Endothelial cell of umbilical vein (primary cell): Measurements from ENCODE around the gene IPO5. TPM values are rescaled to one million over a fixed set of nuclear protein-coding genes. Genes with fewer than 3 reads are reported as not detected.

Source experiments
- BruUV-seq: library from RNA; stranded (reverse); fragments of 400-500 nt; replicated peaks from 2 replicates; lab custom pipeline; 2021; lab: Mats Ljungman, UMichigan
- CTCF ChIA-PET: fragments of 300-600, 350-600 bp; sonication (Branson Sonifier 250); formaldehyde crosslinking; loops from one replicate; lab custom pipeline; 2021; ENCODE audit warnings: antibody characterized with exemption, inconsistent platforms; lab: Charles Lee
- POLR2A ChIA-PET: fragments of 300-600, 350-600 bp; sonication (Branson Sonifier 250); formaldehyde crosslinking; loops from one replicate; lab custom pipeline; 2021; ENCODE audit warnings: antibody characterized with exemption, inconsistent platforms; lab: Charles Lee
- DNase-seq: peaks from one replicate; pipeline ENCODE4 v3.0.0-alpha.2; 2011; ENCODE audit warnings: low read depth, low spot score
- FAIRE-seq: peaks from 2 replicates; lab custom pipeline; 2011; peaks lifted over from hg19 to GRCh38; lab: Jason Lieb, UNC
- H2AFZ ChIP-seq: 2 replicates; pipeline ENCODE4 v1.6.0; 2012; ENCODE audit warnings: low read depth, low read length, control low read depth, inconsistent platforms
- H3K27ac ChIP-seq: 2 replicates; pipeline ENCODE4 v1.5.1; 2011; ENCODE audit warnings: low read depth, mild to moderate bottlenecking, control low read depth, low read length, moderate library complexity; ENCODE audit not compliant: insufficient read depth
- H3K27me3 ChIP-seq, 2 experiments: 2 replicates each; pipeline versions ENCODE4 v1.6.0 to v1.6.1; 2011; ENCODE audit warnings: low read length in 2 of 2, mixed read lengths in 1 of 2; ENCODE audit not compliant: control insufficient read depth in 2 of 2, insufficient read depth in 2 of 2
- H3K36me3 ChIP-seq, 2 experiments: 2 replicates in 1 of 2; 3 replicates in 1 of 2; pipeline ENCODE4 v1.5.1; 2011; ENCODE audit warnings: low read length in 2 of 2, mild to moderate bottlenecking in 1 of 2, moderate library complexity in 1 of 2; ENCODE audit not compliant: control insufficient read depth in 2 of 2, insufficient read depth in 2 of 2; ENCODE audit errors: extremely low read depth in 1 of 2
- H3K4me1 ChIP-seq: 3 replicates; pipeline ENCODE4 v1.5.1; 2011; ENCODE audit warnings: mild to moderate bottlenecking, low read length; ENCODE audit not compliant: control insufficient read depth, insufficient read depth; ENCODE audit errors: extremely low read depth
- H3K4me2 ChIP-seq: 2 replicates; pipeline ENCODE4 v1.6.1; 2011; ENCODE audit warnings: low read length, control low read depth, mixed read lengths; ENCODE audit not compliant: insufficient read depth
- H3K4me3 ChIP-seq, 3 experiments: fragments of 200-600 bp in 1 of 3; sonication (generic), shearing (Covaris generic) in 1 of 3; replicated peaks in 1 of 3; 2 replicates each; pipeline ENCODE4 v1.5.1; 2011 to 2016; ENCODE audit warnings: control low read depth in 3 of 3, low read length in 3 of 3, mild to moderate bottlenecking in 2 of 3, inconsistent platforms in 1 of 3, low read depth in 1 of 3, moderate library complexity in 1 of 3; ENCODE audit not compliant: insufficient read depth in 1 of 3
- H3K79me2 ChIP-seq: 2 replicates; pipeline ENCODE4 v1.6.0; 2012; ENCODE audit warnings: low read length, inconsistent platforms; ENCODE audit not compliant: control insufficient read depth, insufficient read depth
- H3K9ac ChIP-seq: replicated peaks from 2 replicates; pipeline ENCODE3; 2011; ENCODE audit warnings: low read length, control low read depth; ENCODE audit not compliant: insufficient read depth; ENCODE audit errors: extremely low read depth
- H3K9me1 ChIP-seq: replicated peaks from 3 replicates; pipeline ENCODE4 v1.6.0; 2011; ENCODE audit warnings: mild to moderate bottlenecking, low read length; ENCODE audit not compliant: control insufficient read depth, insufficient read depth; ENCODE audit errors: extremely low read depth
- H3K9me3 ChIP-seq: replicated peaks from 2 replicates; pipeline ENCODE4 v1.5.1; 2012; ENCODE audit warnings: low read length, inconsistent platforms; ENCODE audit not compliant: control insufficient read depth, insufficient read depth
- H4K20me1 ChIP-seq: replicated peaks from 2 replicates; pipeline ENCODE3; 2011; ENCODE audit warnings: mild to moderate bottlenecking, low read length; ENCODE audit not compliant: control insufficient read depth, insufficient read depth; ENCODE audit errors: extremely low read depth
- EZH2 ChIP-seq: IDR thresholded peaks from 2 replicates; pipeline ENCODE4 v1.6.1; 2012; ENCODE audit warnings: borderline replicate concordance, low read depth, mild to moderate bottlenecking, moderate library complexity, low read length, inconsistent platforms; ENCODE audit not compliant: severe bottlenecking
- GATA2 ChIP-seq: IDR thresholded peaks from 2 replicates; pipeline ENCODE4 v1.7.0; 2011; ENCODE audit warnings: low read depth, mild to moderate bottlenecking, moderate library complexity, mixed read lengths, low read length; ENCODE audit not compliant: insufficient read length, insufficient read depth
- MYC ChIP-seq: IDR thresholded peaks from one replicate; pipeline ENCODE4 v1.6.1; 2011; ENCODE audit warnings: mild to moderate bottlenecking, low read depth, low read length
- POLR2AphosphoS5 ChIP-seq: IDR thresholded peaks from 2 replicates; pipeline ENCODE4 v1.6.1; 2012; ENCODE audit warnings: low read depth, mild to moderate bottlenecking, control low read depth, low read length, moderate library complexity; ENCODE audit not compliant: insufficient read depth
- dilution Hi-C: fragments of 300-500 bp; cut with MboI; formaldehyde crosslinking; loops from one replicate; pipeline ENCODE4 v1.15.0; 2019; ENCODE audit warnings: low sequenced_read_pairs; ENCODE audit not compliant: extremely low pct_ligation_motif_present
- intact Hi-C: fragments of 100-400 bp; cut with micrococcal nuclease; formaldehyde crosslinking; loops from one replicate; pipeline ENCODE4 v1.10.0; 2022
- polyA plus RNA-seq, 4 experiments: library from polyadenylated mRNA; depleted of rRNA in 3 of 4; stranded (reverse) in 3 of 4; unstranded in 1 of 4; fragments of >200 nt; gene quantifications; 2 replicates each; pipeline versions ENCODE4 v1.2.1 to v1.2.3, GENCODE V29; 2011 to 2012; ENCODE audit warnings: missing spikeins in 1 of 4
- total RNA-seq: library from RNA; stranded (reverse); gene quantifications from 2 replicates; pipeline ENCODE4 v1.2.3, GENCODE V29; 2021
- TF ChIP-seq, protein P1 (sequence below): IDR thresholded peaks from 2 replicates; pipeline ENCODE4 v1.6.1; 2011; ENCODE audit not compliant: insufficient read depth, insufficient read length
- TF ChIP-seq, protein P2 (sequence below), 2 donors: IDR thresholded peaks; 1 replicate in 1 of 2; 2 replicates in 1 of 2; pipeline ENCODE4 v1.5.1; 2011; ENCODE audit warnings: low read length in 2 of 2, mild to moderate bottlenecking in 2 of 2, moderate library complexity in 2 of 2, control low read depth in 1 of 2, inconsistent platforms in 1 of 2, low read depth in 1 of 2; ENCODE audit not compliant: insufficient read depth in 1 of 2; ENCODE audit errors: extremely low read depth in 1 of 2

The IPO5 gene
- total and polyA plus RNA-seq, 2 donors (not counting 3 experiments of a cell fraction or from before 2014, with no cell fraction given): 50.4 to 183 TPM

DNA sequence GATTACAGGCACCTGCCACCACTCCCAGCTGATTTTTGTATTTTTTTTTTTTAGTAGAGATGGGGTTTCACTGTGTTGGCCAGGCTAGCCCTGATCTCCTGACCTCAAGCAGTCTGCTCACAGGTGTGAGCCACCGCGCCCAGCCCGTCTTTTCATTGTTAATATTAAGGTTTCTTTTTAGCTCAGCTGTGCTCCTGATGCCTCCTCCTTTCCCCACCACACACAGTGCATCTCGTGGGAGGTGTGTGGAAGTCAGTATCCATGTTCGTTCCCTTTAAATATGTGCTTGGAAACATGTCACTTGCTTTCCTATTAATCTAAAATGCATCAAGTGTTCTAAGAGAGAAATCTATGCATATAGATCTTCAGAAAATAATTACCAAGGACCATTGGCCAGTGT, 53.5 kb downstream of the IPO5 start:
- ChIA-PET CTCF (interaction anchor here (0.6 kb wide), 1 partner anchor 151 kb away, joined by 3 read pairs; no protein-coding TSS in a partner anchor), POLR2A (no interaction called here)
- no TSS peak for BruUV-seq
- FAIRE-seq (no peak), DNase-seq (no peak)
- TF ChIP-seq EZH2 (no peak), MYC (no peak), GATA2 (no peak), POLR2AphosphoS5 (no peak)
- TF ChIP-seq, protein P1, sequence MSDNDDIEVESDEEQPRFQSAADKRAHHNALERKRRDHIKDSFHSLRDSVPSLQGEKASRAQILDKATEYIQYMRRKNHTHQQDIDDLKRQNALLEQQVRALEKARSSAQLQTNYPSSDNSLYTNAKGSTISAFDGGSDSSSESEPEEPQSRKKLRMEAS: no peak
- TF ChIP-seq, protein P2, sequence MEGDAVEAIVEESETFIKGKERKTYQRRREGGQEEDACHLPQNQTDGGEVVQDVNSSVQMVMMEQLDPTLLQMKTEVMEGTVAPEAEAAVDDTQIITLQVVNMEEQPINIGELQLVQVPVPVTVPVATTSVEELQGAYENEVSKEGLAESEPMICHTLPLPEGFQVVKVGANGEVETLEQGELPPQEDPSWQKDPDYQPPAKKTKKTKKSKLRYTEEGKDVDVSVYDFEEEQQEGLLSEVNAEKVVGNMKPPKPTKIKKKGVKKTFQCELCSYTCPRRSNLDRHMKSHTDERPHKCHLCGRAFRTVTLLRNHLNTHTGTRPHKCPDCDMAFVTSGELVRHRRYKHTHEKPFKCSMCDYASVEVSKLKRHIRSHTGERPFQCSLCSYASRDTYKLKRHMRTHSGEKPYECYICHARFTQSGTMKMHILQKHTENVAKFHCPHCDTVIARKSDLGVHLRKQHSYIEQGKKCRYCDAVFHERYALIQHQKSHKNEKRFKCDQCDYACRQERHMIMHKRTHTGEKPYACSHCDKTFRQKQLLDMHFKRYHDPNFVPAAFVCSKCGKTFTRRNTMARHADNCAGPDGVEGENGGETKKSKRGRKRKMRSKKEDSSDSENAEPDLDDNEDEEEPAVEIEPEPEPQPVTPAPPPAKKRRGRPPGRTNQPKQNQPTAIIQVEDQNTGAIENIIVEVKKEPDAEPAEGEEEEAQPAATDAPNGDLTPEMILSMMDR (IDR thresholded peaks at IDR 0.05; ENCODE audit: extremely low read depth in 1 of 2, insufficient read depth in 1 of 2, low read depth in 1 of 2, low read length in 2 of 2): no peak
- Histone ChIP-seq H3K27me3 (no peaks in the 10 kb centered on the region), H3K4me2 (no peak overlapping the region), H3K4me1 (no peaks in the 10 kb centered on the region), H3K4me3 (no peak overlapping the region), H3K9me1 (no peaks in the 10 kb centered on the region), H3K9me3 (no peaks in the 10 kb centered on the region), H3K79me2 (no peaks in the 10 kb centered on the region), H3K9ac (no peak overlapping the region), H3K27ac (no peak overlapping the region), H2AFZ (no peak overlapping the region), H4K20me1 (no peaks in the 10 kb centered on the region), H3K36me3 (peaks cover 17 to 40% of the 10 kb centered on the region in 2 experiments)
- intact Hi-C loops (no loop called here), dilution Hi-C loops (no loop called here)
